AG04449 (cell line): ENCODE data around the gene U2SURP.

Source experiments
- CTCF ChIA-PET: fragments of 350-600 bp; formaldehyde crosslinking; extraction: SDS; loops from one replicate; lab custom pipeline; 2021; ENCODE audit warnings: antibody characterized with exemption; lab: Yijun Ruan, JAX
- POLR2A ChIA-PET: fragments of 400-600, 350-600 bp; formaldehyde crosslinking; extraction: SDS; loops from one replicate; lab custom pipeline; 2020; ENCODE audit warnings: antibody characterized with exemption, inconsistent platforms; lab: Yijun Ruan, JAX
- DNase-seq: peaks from one replicate; pipeline ENCODE4 v3.0.0-alpha.2; 2010; ENCODE audit warnings: low read depth, low spot score
- H3K4me3 ChIP-seq: 2 replicates; pipeline ENCODE4 v1.5.1; 2011; ENCODE audit warnings: low read depth, mild to moderate bottlenecking, control low read depth, low read length
- TF ChIP-seq, protein P1 (sequence below): IDR thresholded peaks from one replicate; pipeline ENCODE4 v1.5.1; 2011; ENCODE audit warnings: mild to moderate bottlenecking, moderate library complexity, low read length, control low read depth, inconsistent platforms; ENCODE audit not compliant: insufficient read depth; ENCODE audit errors: missing control alignments

Gene U2SURP

DNA sequence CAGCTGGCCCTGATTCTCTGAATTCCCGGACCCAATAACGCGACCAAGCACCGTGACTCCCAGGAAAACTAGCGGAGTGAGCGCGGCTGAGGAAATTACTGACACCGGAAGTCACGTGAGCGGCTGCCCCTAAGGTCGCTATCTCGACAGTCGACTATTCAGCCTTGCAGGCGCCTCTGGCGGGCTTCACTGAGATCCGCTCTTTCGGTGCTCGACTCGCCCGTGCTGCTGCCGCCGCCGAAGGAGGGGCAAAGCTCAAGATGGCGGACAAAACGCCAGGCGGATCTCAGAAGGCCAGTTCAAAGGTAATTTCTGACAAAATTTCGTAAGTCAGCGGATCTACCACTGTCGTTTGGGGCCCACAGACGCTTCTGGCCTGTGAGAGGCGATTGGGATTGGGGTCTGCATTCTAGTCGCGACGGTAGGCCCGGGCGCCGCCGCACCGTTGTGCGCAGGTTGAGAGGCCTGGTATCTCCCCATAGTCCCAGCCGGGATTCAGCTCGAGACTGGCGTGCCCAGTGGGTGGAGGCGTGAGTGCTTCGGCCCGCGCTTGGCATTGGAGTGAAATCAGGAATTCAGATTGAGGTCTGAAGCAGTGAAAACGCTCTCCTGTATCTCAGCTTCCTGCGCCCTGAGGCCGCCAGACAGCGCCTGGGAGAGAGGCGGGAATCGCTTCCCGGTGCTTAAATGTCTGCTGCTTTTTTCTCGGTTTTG, at the start of gene U2SURP:
U2SURP (plus strand) TSS at position 202 of the 714 bp plus-strand sequence; CDS start at position 261, 59 bp downstream.
- DNase-seq: peak; percentile 93
- TF ChIP-seq, protein P1, sequence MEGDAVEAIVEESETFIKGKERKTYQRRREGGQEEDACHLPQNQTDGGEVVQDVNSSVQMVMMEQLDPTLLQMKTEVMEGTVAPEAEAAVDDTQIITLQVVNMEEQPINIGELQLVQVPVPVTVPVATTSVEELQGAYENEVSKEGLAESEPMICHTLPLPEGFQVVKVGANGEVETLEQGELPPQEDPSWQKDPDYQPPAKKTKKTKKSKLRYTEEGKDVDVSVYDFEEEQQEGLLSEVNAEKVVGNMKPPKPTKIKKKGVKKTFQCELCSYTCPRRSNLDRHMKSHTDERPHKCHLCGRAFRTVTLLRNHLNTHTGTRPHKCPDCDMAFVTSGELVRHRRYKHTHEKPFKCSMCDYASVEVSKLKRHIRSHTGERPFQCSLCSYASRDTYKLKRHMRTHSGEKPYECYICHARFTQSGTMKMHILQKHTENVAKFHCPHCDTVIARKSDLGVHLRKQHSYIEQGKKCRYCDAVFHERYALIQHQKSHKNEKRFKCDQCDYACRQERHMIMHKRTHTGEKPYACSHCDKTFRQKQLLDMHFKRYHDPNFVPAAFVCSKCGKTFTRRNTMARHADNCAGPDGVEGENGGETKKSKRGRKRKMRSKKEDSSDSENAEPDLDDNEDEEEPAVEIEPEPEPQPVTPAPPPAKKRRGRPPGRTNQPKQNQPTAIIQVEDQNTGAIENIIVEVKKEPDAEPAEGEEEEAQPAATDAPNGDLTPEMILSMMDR: no peak
- peak within 1 kb of the TSS; percentile 91 for H3K4me3 ChIP-seq
- CTCF ChIA-PET: interaction anchor here (1.2 to 18.0 kb wide), 8 partner anchors 8 to 414 kb away, joined by 3 to 584 read pairs (median 12); no protein-coding TSS in a partner anchor
- POLR2A ChIA-PET: interaction anchor here (0.7 to 1.7 kb wide), 6 partner anchors 9 to 442 kb away, joined by 3 to 6 read pairs (median 3); no protein-coding TSS in a partner anchor

DNA sequence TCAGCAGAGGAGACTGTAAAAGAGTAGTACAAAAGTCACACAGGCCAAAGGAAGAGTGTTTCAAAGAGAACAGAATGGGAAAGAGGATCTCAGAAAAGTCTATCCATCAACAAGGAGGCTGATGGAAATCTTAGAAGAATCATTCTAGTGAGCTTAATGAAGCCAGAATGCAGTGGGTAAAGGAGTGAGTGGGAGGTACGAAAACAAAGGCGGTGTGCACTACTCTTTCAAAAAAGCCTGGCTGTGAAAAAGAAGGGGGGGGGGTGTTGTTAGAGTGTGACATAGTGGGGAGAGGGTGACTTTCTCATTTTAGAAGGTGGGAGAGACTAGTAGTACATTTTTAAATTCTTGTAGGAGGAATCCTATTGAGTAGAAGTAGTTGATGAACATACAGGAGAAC, 49.6 kb upstream of the U2SURP start:
- no peak overlapping the region for H3K4me3 ChIP-seq
- ChIA-PET CTCF (no interaction called here), POLR2A (no interaction called here)
- DNase-seq: no peak
- TF ChIP-seq, protein P1: no peak

DNA sequence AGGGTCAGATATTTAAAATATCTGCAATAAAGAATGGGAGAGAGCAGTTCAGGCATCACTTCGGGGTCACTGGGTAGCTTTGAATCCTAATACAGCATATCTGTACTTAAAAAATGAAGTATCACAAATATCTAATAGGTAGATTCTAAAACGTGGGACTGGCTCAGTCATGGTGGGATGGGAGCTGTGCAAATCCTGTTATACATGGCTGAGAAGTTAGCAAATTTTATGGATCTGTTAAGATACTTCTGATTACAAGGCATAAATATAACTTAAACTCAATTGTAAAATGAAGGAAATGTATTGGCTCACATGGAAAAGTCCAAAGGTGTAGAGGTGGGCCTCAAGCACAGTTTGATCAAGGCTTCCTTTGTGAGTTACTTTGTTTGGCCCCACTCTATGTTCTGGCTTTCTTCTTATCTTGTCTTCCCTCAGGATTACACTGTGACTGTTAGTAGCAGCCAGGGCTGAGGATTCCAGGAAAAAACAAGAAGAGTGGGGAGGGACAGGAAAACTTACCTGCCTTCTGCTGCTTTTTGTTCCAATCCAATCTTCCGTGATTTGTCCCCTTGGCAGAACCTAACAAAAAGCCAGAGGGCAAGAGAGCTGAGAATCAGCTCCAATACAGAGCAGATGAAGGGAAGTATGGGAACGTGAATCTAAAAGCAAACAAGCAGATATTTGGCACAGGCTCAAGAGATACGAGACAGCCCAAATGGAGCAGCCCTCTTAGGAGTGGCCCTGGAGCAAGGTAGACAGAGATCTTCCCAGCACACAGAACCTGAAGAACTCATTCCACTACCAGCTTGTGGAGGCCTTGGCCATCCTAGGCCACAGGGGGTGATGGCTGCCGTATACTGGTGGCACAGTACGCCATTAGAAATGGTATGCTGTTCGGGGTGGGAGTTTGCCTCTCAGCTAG, 48.8 kb upstream of the U2SURP start:
- no peak overlapping the region for H3K4me3 ChIP-seq
- TF ChIP-seq, protein P1: no peak
- ChIA-PET POLR2A (no interaction called here), CTCF (interaction anchor here (1.2 to 1.6 kb wide), 2 partner anchors 12 to 123 kb away, joined by 4 read pairs; no protein-coding TSS in a partner anchor)
- DNase-seq: no peak

DNA sequence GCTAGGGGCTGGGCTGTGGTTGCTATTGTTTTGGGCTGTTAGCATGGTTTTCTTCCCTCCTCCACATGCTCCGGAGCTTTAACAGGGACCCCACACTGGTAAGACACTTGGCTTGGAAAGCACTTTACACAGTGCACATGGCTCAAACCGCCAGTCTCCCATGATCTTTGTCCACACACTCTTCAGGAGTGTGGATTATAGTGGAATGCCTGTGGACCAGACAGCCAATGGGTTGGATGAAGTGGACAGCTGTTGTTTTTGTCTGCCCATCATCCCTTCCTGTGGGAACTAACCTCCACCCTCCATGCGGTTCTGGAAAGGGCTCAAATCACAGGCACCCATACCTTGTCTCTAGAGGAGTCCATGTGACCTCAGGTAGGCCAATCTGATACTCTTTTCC, 47.9 kb upstream of the U2SURP start:
- ChIA-PET POLR2A (no interaction called here), CTCF (interaction anchor here (1.2 to 1.6 kb wide), 2 partner anchors 11 to 124 kb away, joined by 4 read pairs; no protein-coding TSS in a partner anchor)
- H3K4me3 ChIP-seq: no peak overlapping the region
- DNase-seq: no peak
- TF ChIP-seq, protein P1: no peak

DNA sequence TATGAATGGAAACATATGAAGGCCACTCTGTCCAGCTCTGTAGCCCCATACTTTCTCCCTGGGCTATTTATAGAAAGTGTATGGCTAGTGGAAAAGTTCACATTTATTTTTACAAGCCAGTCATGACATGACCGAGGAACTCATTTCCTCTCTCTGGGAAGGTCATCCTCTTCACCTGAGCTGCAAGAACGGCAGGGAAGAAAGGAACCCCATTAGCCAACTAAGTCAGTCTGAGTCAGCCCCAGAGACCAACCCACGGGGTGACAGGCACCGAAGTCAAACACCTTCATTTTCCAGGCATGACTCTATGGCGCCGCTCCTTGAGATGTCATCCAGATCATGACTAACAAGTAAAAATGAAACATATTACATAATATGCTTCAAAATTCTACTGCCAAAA, 42.7 kb upstream of the U2SURP start:
- DNase-seq: no peak
- no peak overlapping the region for H3K4me3 ChIP-seq
- TF ChIP-seq, protein P1: no peak
- CTCF ChIA-PET: interaction anchor here (1.7 kb wide), 1 partner anchor 130 kb away, joined by 6 read pairs; no protein-coding TSS in a partner anchor
- POLR2A ChIA-PET: no interaction called here

DNA sequence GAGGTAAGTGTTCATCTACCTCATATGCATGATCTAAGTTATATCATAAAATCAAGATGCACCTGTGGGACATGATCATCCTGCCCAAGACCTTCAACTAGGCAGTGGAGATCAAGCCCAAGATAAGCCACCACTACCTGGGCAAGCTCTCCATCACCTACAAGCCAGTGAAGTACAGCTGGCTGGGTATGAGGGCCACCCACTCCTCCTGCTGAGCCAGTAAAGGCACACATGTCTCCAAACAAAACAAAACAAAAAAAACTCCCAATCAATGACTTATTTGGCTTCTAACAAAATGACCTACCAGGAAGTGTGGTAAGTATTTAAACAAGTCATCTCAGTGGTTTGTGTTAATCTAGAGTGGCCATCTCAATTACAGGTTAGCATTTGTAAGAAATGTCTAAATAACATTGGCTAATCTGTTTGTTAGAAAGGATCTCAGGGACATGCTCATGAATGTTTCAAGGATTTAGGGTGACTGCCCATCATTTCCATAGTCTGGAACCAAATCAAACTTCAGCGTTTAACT, 41.0 kb upstream of the U2SURP start:
- ChIA-PET POLR2A (no interaction called here), CTCF (interaction anchor here (0.7 to 1.7 kb wide), 3 partner anchors 27 to 132 kb away, joined by 3 to 8 read pairs (median 6); no protein-coding TSS in a partner anchor)
- H3K4me3 ChIP-seq: no peak overlapping the region
- DNase-seq: no peak
- TF ChIP-seq, protein P1: no peak
